PC-9 (cell line): ENCODE results near the gene SLC26A11. TPM values are rescaled to one million over a fixed set of nuclear protein-coding genes. Genes with fewer than 3 reads are reported as not detected.

ENCODE experiments used
- BruUV-seq: library from RNA; stranded (reverse); fragments of 400-500 nt; replicated peaks from 2 replicates; lab custom pipeline; 2021; lab: Mats Ljungman, UMichigan
- CTCF ChIA-PET: fragments of 300-600 bp; sonication (Branson Sonifier 250); formaldehyde crosslinking; loops from one replicate; lab custom pipeline; 2022; ENCODE audit warnings: antibody characterized with exemption; lab: Charles Lee
- POLR2A ChIA-PET: fragments of 300-600 bp; sonication (Branson Sonifier 250); formaldehyde crosslinking; loops from one replicate; lab custom pipeline; 2022; ENCODE audit warnings: antibody characterized with exemption; ENCODE audit not compliant: unreplicated experiment; lab: Charles Lee
- DNase-seq, 2 experiments: peaks; one replicate each; pipeline versions ENCODE4 v3.0.0 to v3.0.0-alpha.2; 2015 to 2022; ENCODE audit warnings: mixed read lengths in 1 of 2
- H2AFZ ChIP-seq: fragments of 200-600 bp; sonication (generic); 2 replicates; pipeline ENCODE4 v1.8.1; 2017; ENCODE audit warnings: antibody characterized with exemption
- H3F3A ChIP-seq: fragments of 200-600 bp; sonication (generic); 2 replicates; pipeline ENCODE4 v1.8.1; 2017; ENCODE audit warnings: antibody characterized with exemption, mild to moderate bottlenecking, low read depth; ENCODE audit not compliant: insufficient read depth
- H3K27ac ChIP-seq: fragments of 200-600 bp; sonication (generic); 2 replicates; pipeline ENCODE4 v1.6.1; 2016; ENCODE audit warnings: mixed run types
- H3K27me3 ChIP-seq: fragments of 200-600 bp; sonication (generic); 2 replicates; pipeline ENCODE4 v1.6.1; 2016; ENCODE audit warnings: low read depth, mixed run types; ENCODE audit not compliant: insufficient read depth
- H3K36me3 ChIP-seq: fragments of 200-600 bp; sonication (generic); 2 replicates; pipeline ENCODE4 v1.6.1; 2016; ENCODE audit warnings: low read depth, mixed run types
- H3K4me1 ChIP-seq: fragments of 200-600 bp; sonication (generic); replicated peaks from 2 replicates; pipeline ENCODE4 v1.6.1; 2016; ENCODE audit warnings: mixed run types; ENCODE audit not compliant: insufficient read depth
- H3K4me2 ChIP-seq: fragments of 200-600 bp; sonication (generic); 2 replicates; pipeline ENCODE4 v1.6.1; 2017; ENCODE audit warnings: mixed run types
- H3K4me3 ChIP-seq: fragments of 200-600 bp; sonication (generic); 2 replicates; pipeline ENCODE4 v1.6.1; 2016; ENCODE audit warnings: mixed run types
- H3K79me2 ChIP-seq: fragments of 200-600 bp; sonication (generic); 2 replicates; pipeline ENCODE4 v1.6.1; 2017; ENCODE audit warnings: low read depth, mixed run types
- H3K9me2 ChIP-seq: fragments of 200-600 bp; sonication (generic); 2 replicates; pipeline ENCODE4 v1.8.1; 2017; ENCODE audit warnings: mild to moderate bottlenecking; ENCODE audit not compliant: insufficient read depth
- H3K9me3 ChIP-seq: fragments of 200-600 bp; sonication (generic); 2 replicates; pipeline ENCODE4 v1.8.1; 2016; ENCODE audit warnings: low read depth; ENCODE audit not compliant: insufficient read depth
- H4K20me1 ChIP-seq: fragments of 200-600 bp; sonication (generic); 2 replicates; pipeline ENCODE4 v1.8.1; 2017; ENCODE audit not compliant: insufficient read depth
- CTCF ChIP-seq: fragments of 200-600 bp; sonication (generic); conservative IDR thresholded peaks from 2 replicates; pipeline ENCODE4 v1.6.1; 2017; ENCODE audit warnings: mixed run types, antibody characterized with exemption, mild to moderate bottlenecking, moderate library complexity
- EZH2 ChIP-seq: fragments of 200-600 bp; sonication (generic); IDR thresholded peaks from 2 replicates; pipeline ENCODE4 v1.8.0; 2017; ENCODE audit warnings: antibody characterized with exemption, low read depth
- intact Hi-C: fragments of 100-400 bp; cut with micrococcal nuclease; formaldehyde crosslinking; loops from one replicate; pipeline ENCODE4 v1.10.0; 2022; ENCODE audit not compliant: unreplicated experiment
- total RNA-seq: library from RNA; stranded (reverse); gene quantifications from 2 replicates; pipeline ENCODE4 v1.2.3, GENCODE V29; 2021

SLC26A11 gene
- total RNA-seq, 1 experiment from 2014 or later = 12.4 TPM

- Histone ChIP-seq H4K20me1 (no peaks in the 10 kb centered on the region), H3K4me3 (no peak overlapping the region), H2AFZ (no peak overlapping the region), H3K27ac (no peak overlapping the region), H3K36me3 (no peaks in the 10 kb centered on the region), H3F3A (no peaks in the 10 kb centered on the region), H3K4me2 (no peak overlapping the region), H3K79me2 (no peaks in the 10 kb centered on the region), H3K9me3 (no peaks in the 10 kb centered on the region; the same call in 1 of the 2 replicates), H3K27me3 (no peaks in the 10 kb centered on the region), H3K9me2 (no peaks in the 10 kb centered on the region), H3K4me1 (no peaks in the 10 kb centered on the region)
- intact Hi-C loops = no loop called here
- TF ChIP-seq EZH2 (no peak), CTCF (no peak)
- CTCF ChIA-PET = no interaction called here
- POLR2A ChIA-PET = no interaction called here
- DNase-seq = no peak
- BruUV-seq = no TSS peak
Observed at GRCh38 chr17:80233202-80233601, 13.0 kb downstream of the SLC26A11 start.

- H3K4me3 ChIP-seq = no peak overlapping the region
- no peaks in the 10 kb centered on the region for H4K20me1 ChIP-seq
- TF ChIP-seq CTCF = no peak
- no peak for TF ChIP-seq EZH2
- H3K27me3 ChIP-seq = no peaks in the 10 kb centered on the region
- no peaks in the 10 kb centered on the region for H3K4me1 ChIP-seq
- no peaks in the 10 kb centered on the region for H3K79me2 ChIP-seq
- no peaks in the 10 kb centered on the region; the same call in 1 of the 2 replicates for H3K9me3 ChIP-seq
- no peak overlapping the region for H3K4me2 ChIP-seq
- H3K36me3 ChIP-seq = no peaks in the 10 kb centered on the region
- BruUV-seq = no TSS peak
- POLR2A ChIA-PET = no interaction called here
- no peaks in the 10 kb centered on the region for H3K9me2 ChIP-seq
- no peak for DNase-seq
- no peak overlapping the region for H3K27ac ChIP-seq
- no peaks in the 10 kb centered on the region for H3F3A ChIP-seq
- intact Hi-C loops = no loop called here
- no peak overlapping the region for H2AFZ ChIP-seq
- CTCF ChIA-PET = no interaction called here
Observed at GRCh38 chr17:80236911-80237310, 16.7 kb downstream of the SLC26A11 start.

GRCh38 chr17:80237386-80237785 is 17.2 kb downstream of the SLC26A11 start:
- ChIA-PET CTCF (no interaction called here), POLR2A (no interaction called here)

More at GRCh38 chr17:80237386-80237785, 17.2 kb downstream of the SLC26A11 start:
- Histone ChIP-seq H2AFZ (no peak overlapping the region), H3K9me3 (no peaks in the 10 kb centered on the region; the same call in 1 of the 2 replicates), H3K79me2 (no peaks in the 10 kb centered on the region), H3K36me3 (no peaks in the 10 kb centered on the region), H3K4me3 (no peak overlapping the region), H3K27ac (no peak overlapping the region), H3K9me2 (no peaks in the 10 kb centered on the region), H3F3A (no peaks in the 10 kb centered on the region), H3K27me3 (no peaks in the 10 kb centered on the region), H4K20me1 (no peaks in the 10 kb centered on the region), H3K4me1 (no peaks in the 10 kb centered on the region), H3K4me2 (no peak overlapping the region)
- TF ChIP-seq EZH2 (no peak), CTCF (no peak)
- DNase-seq = no peak
- no TSS peak for BruUV-seq
- intact Hi-C loops = no loop called here
